Activated CD4-positive, alpha-beta memory T cell treated with anti-CD3 and anti-CD28 coated beads for 36 hours (primary cell): ENCODE data around the gene VANGL2. TPM values are rescaled to one million over a fixed set of nuclear protein-coding genes. Genes with fewer than 3 reads are reported as not detected.
A peak's percentile ranks its signal among the peaks of the same experiment; 100 is the strongest.

Source experiments
- CTCF ChIA-PET: fragments of 350-600 bp; sonication (Branson Sonifier 250); formaldehyde crosslinking; loops from one replicate; lab custom pipeline; 2021; ENCODE audit warnings: antibody characterized with exemption, inconsistent platforms; lab: Charles Lee
- POLR2A ChIA-PET: fragments of 350-600 bp; sonication (Branson Sonifier 250); formaldehyde crosslinking; loops from one replicate; lab custom pipeline; 2021; ENCODE audit warnings: antibody characterized with exemption; lab: Charles Lee
- DNase-seq: peaks from one replicate; pipeline ENCODE4 v3.0.0-alpha.2; 2020
- H3K27ac Mint-ChIP-seq: one replicate; pipeline ENCODE4 v1.8.0; 2021; ENCODE audit warnings: mixed read lengths
- H3K27me3 Mint-ChIP-seq: one replicate; pipeline ENCODE4 v1.8.0; 2021; ENCODE audit warnings: mixed read lengths
- H3K36me3 Mint-ChIP-seq: one replicate; pipeline ENCODE4 v1.8.0; 2021; ENCODE audit warnings: mixed read lengths
- H3K4me1 Mint-ChIP-seq: one replicate; pipeline ENCODE4 v1.8.0; 2021; ENCODE audit warnings: low read depth, mixed read lengths
- H3K4me3 Mint-ChIP-seq: one replicate; pipeline ENCODE4 v1.8.0; 2021; ENCODE audit warnings: mild to moderate bottlenecking, mixed read lengths
- H3K9me3 Mint-ChIP-seq: one replicate; pipeline ENCODE4 v1.8.0; 2021; ENCODE audit warnings: mixed read lengths
- intact Hi-C: fragments of 100-400 bp; cut with micrococcal nuclease; formaldehyde crosslinking; loops from one replicate; pipeline ENCODE4 v1.15.1; 2023
- total RNA-seq, 2 experiments: library from RNA; stranded (reverse); gene quantifications; one replicate each; pipeline ENCODE4 v1.2.3, GENCODE V29; 2021

Gene VANGL2
- total RNA-seq, 2 experiments from 2014 or later, result not detected

- ChIA-PET CTCF (interaction anchor here (0.7 to 1.2 kb wide), 4 partner anchors 7 to 67 kb away, joined by 3 to 4 read pairs (median 3); no protein-coding TSS in a partner anchor), POLR2A (interaction anchor here (0.6 to 2.3 kb wide), 9 partner anchors 22 to 284 kb away, joined by 3 to 7 read pairs (median 4); no protein-coding TSS in a partner anchor)
- Mint-ChIP-seq H3K4me1 (peaks cover 85% of the 10 kb centered on the region), H3K4me3 (peak overlapping the region; percentile 50), H3K27ac (peak overlapping the region; percentile 88), H3K36me3 (no peaks in the 10 kb centered on the region), H3K27me3 (no peaks in the 10 kb centered on the region), H3K9me3 (no peaks in the 10 kb centered on the region)
- intact Hi-C loops, result loop anchor here (1.0 to 2.0 kb wide), 5 partner anchors 17 to 172 kb away; no protein-coding TSS in a partner anchor
- peak; percentile 59 for DNase-seq
Measured at GRCh38 chr1:160454371-160455152, 54.2 kb downstream of the VANGL2 start.

GRCh38 chr1:160455153-160455517 lies 54.8 kb downstream of the VANGL2 start:
- no peak for DNase-seq
- ChIA-PET POLR2A (interaction anchor here (0.6 to 2.3 kb wide), 7 partner anchors 19 to 284 kb away, joined by 3 to 7 read pairs (median 4); no protein-coding TSS in a partner anchor), CTCF (interaction anchor here (0.7 to 1.4 kb wide), 4 partner anchors 8 to 66 kb away, joined by 3 to 4 read pairs (median 4); no protein-coding TSS in a partner anchor)
- Mint-ChIP-seq H3K36me3 (no peaks in the 10 kb centered on the region), H3K27me3 (no peaks in the 10 kb centered on the region), H3K9me3 (no peaks in the 10 kb centered on the region), H3K4me3 (peak overlapping the region; percentile 50), H3K4me1 (peaks cover 89% of the 10 kb centered on the region), H3K27ac (peak overlapping the region; percentile 88)
- intact Hi-C loops, result loop anchor here (2.0 kb wide), 1 partner anchor 122 kb away; no protein-coding TSS in a partner anchor

GRCh38 chr1:160459056-160459455 lies 58.7 kb downstream of the VANGL2 start:
- no peaks in the 10 kb centered on the region for H3K9me3 Mint-ChIP-seq
- DNase-seq, result no peak
- no peaks in the 10 kb centered on the region for H3K27me3 Mint-ChIP-seq
- POLR2A ChIA-PET, result interaction anchor here (0.7 to 0.8 kb wide), 2 partner anchors 168 to 285 kb away, joined by 4 read pairs; no protein-coding TSS in a partner anchor
- CTCF ChIA-PET, result interaction anchor here (1.0 kb wide), 1 partner anchor 217 kb away, joined by 4 read pairs; no protein-coding TSS in a partner anchor
- peak overlapping the region; percentile 99 for H3K27ac Mint-ChIP-seq
- H3K36me3 Mint-ChIP-seq, result no peaks in the 10 kb centered on the region
- H3K4me3 Mint-ChIP-seq, result no peak overlapping the region
- H3K4me1 Mint-ChIP-seq, result peaks cover 86% of the 10 kb centered on the region
- intact Hi-C loops, result loop anchor here (1.0 kb wide), 2 partner anchors 8 to 118 kb away; no protein-coding TSS in a partner anchor

- no peak for DNase-seq
- H3K27ac Mint-ChIP-seq, result peak overlapping the region; percentile 99
- peaks cover 86% of the 10 kb centered on the region for H3K4me1 Mint-ChIP-seq
- ChIA-PET POLR2A (interaction anchor here (0.7 to 1.4 kb wide), 3 partner anchors 8 to 285 kb away, joined by 4 read pairs; no protein-coding TSS in a partner anchor), CTCF (interaction anchor here (1.0 kb wide), 1 partner anchor 216 kb away, joined by 4 read pairs; no protein-coding TSS in a partner anchor)
- H3K36me3 Mint-ChIP-seq, result no peaks in the 10 kb centered on the region
- H3K4me3 Mint-ChIP-seq, result peak overlapping the region; percentile 72
- intact Hi-C loops, result loop anchor here (1.0 kb wide), 2 partner anchors 8 to 118 kb away; no protein-coding TSS in a partner anchor
- H3K9me3 Mint-ChIP-seq, result no peaks in the 10 kb centered on the region
- H3K27me3 Mint-ChIP-seq, result no peaks in the 10 kb centered on the region
Measured at GRCh38 chr1:160459687-160460086, 59.3 kb downstream of the VANGL2 start.

GRCh38 chr1:160460214-160460642 lies 59.9 kb downstream of the VANGL2 start:
- H3K4me1 Mint-ChIP-seq, result peaks cover 86% of the 10 kb centered on the region
- CTCF ChIA-PET, result no interaction called here
- peak overlapping the region; percentile 99 for H3K27ac Mint-ChIP-seq
- intact Hi-C loops, result no loop called here
- H3K27me3 Mint-ChIP-seq, result no peaks in the 10 kb centered on the region
- H3K4me3 Mint-ChIP-seq, result peak overlapping the region; percentile 72
- H3K36me3 Mint-ChIP-seq, result peaks cover 2% of the 10 kb centered on the region
- H3K9me3 Mint-ChIP-seq, result peaks cover 2% of the 10 kb centered on the region
- DNase-seq, result no peak
- POLR2A ChIA-PET, result interaction anchor here (1.4 kb wide), 2 partner anchors 9 to 14 kb away, joined by 4 to 8 read pairs; no protein-coding TSS in a partner anchor

GRCh38 chr1:160460683-160461287 lies 60.4 kb downstream of the VANGL2 start:
- intact Hi-C loops, result no loop called here
- DNase-seq, result peak; percentile 47
- ChIA-PET POLR2A (interaction anchor here (1.4 kb wide), 2 partner anchors 9 to 13 kb away, joined by 4 to 8 read pairs; no protein-coding TSS in a partner anchor), CTCF (interaction anchor here (1.7 kb wide), 1 partner anchor 146 kb away, joined by 5 read pairs; no protein-coding TSS in a partner anchor)
- no peaks in the 10 kb centered on the region for H3K27me3 Mint-ChIP-seq
- H3K27ac Mint-ChIP-seq, result peak overlapping the region; percentile 99
- peaks cover 2% of the 10 kb centered on the region for H3K9me3 Mint-ChIP-seq
- H3K36me3 Mint-ChIP-seq, result peaks cover 4% of the 10 kb centered on the region
- peaks cover 85% of the 10 kb centered on the region for H3K4me1 Mint-ChIP-seq
- peak overlapping the region; percentile 72 for H3K4me3 Mint-ChIP-seq

GRCh38 chr1:160465123-160465522 lies 64.8 kb downstream of the VANGL2 start:
- Mint-ChIP-seq H3K4me3 (no peak overlapping the region), H3K9me3 (peaks cover 2% of the 10 kb centered on the region), H3K27me3 (no peaks in the 10 kb centered on the region), H3K4me1 (peaks cover 73% of the 10 kb centered on the region), H3K27ac (peak overlapping the region; percentile 26), H3K36me3 (peaks cover 5% of the 10 kb centered on the region)
- intact Hi-C loops, result no loop called here
- no peak for DNase-seq
- ChIA-PET POLR2A (interaction anchor here (0.7 kb wide), 1 partner anchor 36 kb away, joined by 3 read pairs; no protein-coding TSS in a partner anchor), CTCF (no interaction called here)

GRCh38 chr1:160466961-160467360 lies 66.6 kb downstream of the VANGL2 start:
- Mint-ChIP-seq H3K36me3 (peaks cover 5% of the 10 kb centered on the region), H3K27ac (no peak overlapping the region), H3K27me3 (no peaks in the 10 kb centered on the region), H3K4me1 (peaks cover 58% of the 10 kb centered on the region), H3K9me3 (peaks cover 2% of the 10 kb centered on the region), H3K4me3 (no peak overlapping the region)
- POLR2A ChIA-PET, result no interaction called here
- CTCF ChIA-PET, result interaction anchor here (1.0 to 1.6 kb wide), 3 partner anchors 17 to 35 kb away, joined by 3 to 4 read pairs (median 3); no protein-coding TSS in a partner anchor
- intact Hi-C loops, result no loop called here
- DNase-seq, result no peak

GRCh38 chr1:160467576-160467975 lies 67.2 kb downstream of the VANGL2 start:
- Mint-ChIP-seq H3K4me3 (no peak overlapping the region), H3K27me3 (no peaks in the 10 kb centered on the region), H3K4me1 (peaks cover 53% of the 10 kb centered on the region), H3K27ac (peak overlapping the region; percentile 59), H3K9me3 (peaks cover 2% of the 10 kb centered on the region), H3K36me3 (peaks cover 5% of the 10 kb centered on the region)
- intact Hi-C loops, result no loop called here
- ChIA-PET CTCF (interaction anchor here (1.6 kb wide), 1 partner anchor 35 kb away, joined by 3 read pairs; no protein-coding TSS in a partner anchor), POLR2A (no interaction called here)
- DNase-seq, result no peak

- ChIA-PET CTCF (interaction anchor here (1.1 to 2.2 kb wide), 2 partner anchors 39 to 43 kb away, joined by 4 to 10 read pairs; no protein-coding TSS in a partner anchor), POLR2A (no interaction called here)
- no peak overlapping the region for H3K27ac Mint-ChIP-seq
- no peaks in the 10 kb centered on the region for H3K27me3 Mint-ChIP-seq
- H3K4me3 Mint-ChIP-seq, result no peak overlapping the region
- H3K4me1 Mint-ChIP-seq, result peaks cover 24% of the 10 kb centered on the region
- intact Hi-C loops, result loop anchor here (1.0 kb wide), 1 partner anchor 17 kb away; no protein-coding TSS in a partner anchor
- no peaks in the 10 kb centered on the region for H3K36me3 Mint-ChIP-seq
- DNase-seq, result no peak
- H3K9me3 Mint-ChIP-seq, result no peaks in the 10 kb centered on the region
Measured at GRCh38 chr1:160471253-160471652, 70.9 kb downstream of the VANGL2 start.

GRCh38 chr1:160472112-160472511 lies 71.7 kb downstream of the VANGL2 start:
- Mint-ChIP-seq H3K27ac (no peak overlapping the region), H3K27me3 (no peaks in the 10 kb centered on the region), H3K36me3 (no peaks in the 10 kb centered on the region), H3K4me3 (no peak overlapping the region), H3K9me3 (no peaks in the 10 kb centered on the region), H3K4me1 (peaks cover 16% of the 10 kb centered on the region)
- intact Hi-C loops, result no loop called here
- CTCF ChIA-PET, result no interaction called here
- DNase-seq, result no peak
- POLR2A ChIA-PET, result no interaction called here
